H9 (cell line): Measurements from ENCODE around the gene PARD3. TPM values are rescaled to one million over a fixed set of nuclear protein-coding genes. Genes with fewer than 3 reads are reported as not detected.

Source experiments
- DNase-seq: peaks from one replicate; pipeline ENCODE4 v3.0.0-alpha.2; 2017
- H2AFZ ChIP-seq: one replicate; pipeline ENCODE4 v1.6.1; 2013; ENCODE audit warnings: mild to moderate bottlenecking, low read length, control low read depth, moderate library complexity
- H2AK5ac ChIP-seq: 2 replicates; pipeline ENCODE4 v1.6.1; 2013; ENCODE audit warnings: low read length, control low read depth, mixed read lengths; ENCODE audit not compliant: insufficient read length
- H2BK120ac ChIP-seq: one replicate; pipeline ENCODE4 v1.6.1; 2013; ENCODE audit warnings: low read depth, mild to moderate bottlenecking, low read length, control low read depth, inconsistent platforms; ENCODE audit not compliant: poor library complexity, severe bottlenecking
- H2BK12ac ChIP-seq: 2 replicates; pipeline ENCODE4 v1.6.1; 2013; ENCODE audit warnings: low read length, control low read depth, mixed read lengths, low read depth; ENCODE audit not compliant: insufficient read length
- H2BK15ac ChIP-seq: 2 replicates; pipeline ENCODE4 v1.6.1; 2013; ENCODE audit warnings: low read depth, low read length, control low read depth
- H2BK20ac ChIP-seq: one replicate; pipeline ENCODE4 v1.6.1; 2013; ENCODE audit warnings: low read depth, mild to moderate bottlenecking, low read length, control low read depth, inconsistent platforms; ENCODE audit not compliant: poor library complexity, severe bottlenecking
- H2BK5ac ChIP-seq: 2 replicates; pipeline ENCODE4 v1.6.1; 2013; ENCODE audit warnings: low read length, control low read depth, mixed read lengths; ENCODE audit not compliant: insufficient read length
- H3K14ac ChIP-seq: 2 replicates; pipeline ENCODE4 v1.6.1; 2013; ENCODE audit warnings: low read length, control low read depth; ENCODE audit not compliant: insufficient read depth
- H3K18ac ChIP-seq: 2 replicates; pipeline ENCODE4 v1.6.1; 2013; ENCODE audit warnings: low read depth, mild to moderate bottlenecking, mixed read lengths, low read length, control low read depth; ENCODE audit not compliant: insufficient read length
- H3K23ac ChIP-seq: 2 replicates; pipeline ENCODE4 v1.6.1; 2013; ENCODE audit warnings: low read length, control low read depth, mixed read lengths, low read depth; ENCODE audit not compliant: insufficient read length
- H3K23me2 ChIP-seq: 2 replicates; pipeline ENCODE4 v1.6.1; 2013; ENCODE audit warnings: low read depth, mild to moderate bottlenecking, mixed read lengths, low read length, control low read depth; ENCODE audit not compliant: insufficient read length, poor library complexity, severe bottlenecking
- H3K27ac ChIP-seq: 2 replicates; pipeline ENCODE4 v1.5.1; 2013; ENCODE audit warnings: low read length, control low read depth, mixed read lengths, low read depth; ENCODE audit not compliant: insufficient read length
- H3K27me3 ChIP-seq: 2 replicates; pipeline ENCODE4 v1.6.1; 2013; ENCODE audit warnings: low read length, control low read depth, inconsistent platforms; ENCODE audit not compliant: insufficient read depth
- H3K4ac ChIP-seq: 2 replicates; pipeline ENCODE4 v1.6.1; 2013; ENCODE audit warnings: low read depth, mild to moderate bottlenecking, control low read depth, inconsistent platforms, low read length, moderate library complexity
- H3K4me1 ChIP-seq: 2 replicates; pipeline ENCODE4 v1.6.1; 2013; ENCODE audit warnings: low read length, control low read depth, inconsistent platforms; ENCODE audit not compliant: insufficient read depth
- H3K4me2 ChIP-seq: 2 replicates; pipeline ENCODE4 v1.6.1; 2013; ENCODE audit warnings: low read length, control low read depth, mixed read lengths; ENCODE audit not compliant: insufficient read length, insufficient read depth
- H3K56ac ChIP-seq: 2 replicates; pipeline ENCODE4 v1.6.1; 2013; ENCODE audit warnings: low read depth, mild to moderate bottlenecking, mixed read lengths, low read length, control low read depth; ENCODE audit not compliant: insufficient read length
- H3K79me1 ChIP-seq: 2 replicates; pipeline ENCODE4 v1.6.1; 2013; ENCODE audit warnings: low read depth, mild to moderate bottlenecking, moderate library complexity, low read length, control low read depth, inconsistent platforms; ENCODE audit not compliant: insufficient read depth, poor library complexity, severe bottlenecking
- H3K79me2 ChIP-seq: 2 replicates; pipeline ENCODE4 v1.6.1; 2013; ENCODE audit warnings: low read length, control low read depth, inconsistent platforms; ENCODE audit not compliant: insufficient read depth
- H3K9ac ChIP-seq: 2 replicates; pipeline ENCODE4 v1.6.1; 2013; ENCODE audit warnings: low read length, control low read depth, mixed read lengths; ENCODE audit not compliant: insufficient read length; ENCODE audit errors: extremely low read depth
- H3K9me3 ChIP-seq: one replicate; pipeline ENCODE4 v1.6.1; 2013; ENCODE audit warnings: low read depth, low read length, inconsistent platforms; ENCODE audit not compliant: control insufficient read depth
- H3T11ph ChIP-seq: one replicate; pipeline ENCODE4 v1.6.1; 2013; ENCODE audit warnings: mild to moderate bottlenecking, low read length, control low read depth, inconsistent platforms
- H4K20me1 ChIP-seq: one replicate; pipeline ENCODE4 v1.6.1; 2013; ENCODE audit not compliant: control insufficient read depth, insufficient read length, insufficient read depth
- H4K5ac ChIP-seq: 2 replicates; pipeline ENCODE4 v1.6.1; 2013; ENCODE audit warnings: low read depth, mild to moderate bottlenecking, mixed read lengths, low read length, control low read depth; ENCODE audit not compliant: insufficient read length
- H4K8ac ChIP-seq: replicated peaks from 2 replicates; pipeline ENCODE4 v1.6.1; 2013; ENCODE audit warnings: low read length, control low read depth, mixed read lengths, low read depth; ENCODE audit not compliant: insufficient read length
- H4K91ac ChIP-seq: 2 replicates; pipeline ENCODE4 v1.6.1; 2013; ENCODE audit warnings: low read depth, mild to moderate bottlenecking, moderate library complexity, mixed read lengths, low read length, control low read depth; ENCODE audit not compliant: insufficient read length
- H3K27ac Mint-ChIP-seq, 3 experiments: 2 replicates in 2 of 3; 3 replicates in 1 of 3; pipeline ENCODE4 v1.8.0; 2020 to 2021; ENCODE audit warnings: mixed read lengths in 3 of 3, mild to moderate bottlenecking in 1 of 3, moderate library complexity in 1 of 3
- H3K27me3 Mint-ChIP-seq: 2 replicates; pipeline ENCODE4 v1.8.0; 2021; ENCODE audit warnings: low read depth, mild to moderate bottlenecking, moderate library complexity, mixed read lengths
- H3K36me3 Mint-ChIP-seq, 3 experiments: 2 replicates in 2 of 3; 3 replicates in 1 of 3; pipeline ENCODE4 v1.8.0; 2020 to 2021; ENCODE audit warnings: low read depth in 3 of 3, mixed read lengths in 3 of 3; ENCODE audit not compliant: insufficient read depth in 1 of 3
- H3K4me1 Mint-ChIP-seq, 2 experiments: 2 replicates each; pipeline ENCODE4 v1.8.0; 2020; ENCODE audit warnings: mixed read lengths in 2 of 2
- H3K4me3 Mint-ChIP-seq, 2 experiments: 2 replicates in 1 of 2; 3 replicates in 1 of 2; pipeline ENCODE4 v1.8.0; 2020 to 2021; ENCODE audit warnings: mild to moderate bottlenecking in 2 of 2, mixed read lengths in 2 of 2, moderate library complexity in 1 of 2
- H3K9me3 Mint-ChIP-seq, 2 experiments: 2 replicates in 1 of 2; 3 replicates in 1 of 2; pipeline ENCODE4 v1.8.0; 2020; ENCODE audit warnings: mild to moderate bottlenecking in 2 of 2, mixed read lengths in 2 of 2, moderate library complexity in 1 of 2
- WGBS: extraction: QIAGEN DNeasy Blood & Tissue Kit; methylation state at CpG from one replicate; pipeline ENCODE4 v1.1.7; 2013; ENCODE audit warnings: missing lambda C conversion rate, low lambda C conversion rate, mixed read lengths; ENCODE audit not compliant: insufficient read length; ENCODE audit errors: extremely low coverage; 5-methylcytosine and 5-hydroxymethylcytosine counted together
- total RNA-seq: library from RNA; stranded (reverse); gene quantifications from 2 replicates; pipeline ENCODE4 v1.2.1, GENCODE V29; 2021
- TF ChIP-seq, protein P1 (sequence below): fragments of 200-600 bp; sonication (generic); conservative IDR thresholded peaks from 3 replicates; pipeline ENCODE4 v1.8.0; 2021; ENCODE audit warnings: antibody characterized with exemption, mild to moderate bottlenecking

Gene PARD3
- total RNA-seq, 1 experiment from 2014 or later: 44.7 TPM

DNA sequence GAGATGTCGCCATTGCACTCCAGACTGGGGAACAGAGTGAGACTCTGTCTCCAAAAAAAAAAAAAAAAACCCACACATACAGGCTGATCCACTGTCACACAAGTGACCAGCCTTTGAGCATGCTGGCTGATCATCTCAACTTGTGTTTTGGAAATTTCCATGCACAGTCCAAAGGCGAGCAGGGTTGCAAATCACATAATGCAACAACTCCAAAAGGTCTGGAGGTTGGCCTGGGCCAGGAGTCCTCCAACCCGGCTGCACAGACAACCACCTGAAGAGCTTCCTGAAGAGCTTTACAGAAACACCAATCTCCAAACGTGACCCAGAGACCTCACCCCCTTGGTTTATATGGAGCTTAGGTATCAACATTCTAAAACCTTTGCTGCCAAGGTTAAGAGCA is 16.4 kb downstream of the PARD3 start:
- Histone ChIP-seq H3K9me3 (no peaks in the 10 kb centered on the region), H3K23ac (no peak overlapping the region), H2BK12ac (no peak overlapping the region), H3K4ac (no peak overlapping the region), H4K5ac (no peak overlapping the region), H2BK15ac (no peak overlapping the region), H2BK120ac (no peak overlapping the region), H2AK5ac (no peak overlapping the region), H3K79me2 (peaks cover 12% of the 10 kb centered on the region; the same call in 1 of the 2 replicates), H2AFZ (no peak overlapping the region), H3K79me1 (peaks cover 13% of the 10 kb centered on the region), H3K4me1 (no peaks in the 10 kb centered on the region), H3K9ac (no peak overlapping the region), H2BK20ac (no peak overlapping the region), H4K91ac (no peak overlapping the region), H3K4me2 (no peak overlapping the region), H3K23me2 (no peaks in the 10 kb centered on the region), H3K18ac (no peak overlapping the region), H2BK5ac (no peak overlapping the region), H4K8ac (no peak overlapping the region), H3K14ac (no peak overlapping the region), H3K27ac (no peak overlapping the region), H3K56ac (no peak overlapping the region), H3K27me3 (no peaks in the 10 kb centered on the region), H3T11ph (no peak overlapping the region), H4K20me1 (no peaks in the 10 kb centered on the region)
- DNase-seq: no peak
- no peak overlapping the region for H3K4me3 Mint-ChIP-seq
- no peak overlapping the region for H3K27ac Mint-ChIP-seq
- peaks cover 0 to 11% (median 4%) of the 10 kb centered on the region in 3 experiments; a peak in 5 of 7 replicates for H3K36me3 Mint-ChIP-seq
- TF ChIP-seq, protein P1, sequence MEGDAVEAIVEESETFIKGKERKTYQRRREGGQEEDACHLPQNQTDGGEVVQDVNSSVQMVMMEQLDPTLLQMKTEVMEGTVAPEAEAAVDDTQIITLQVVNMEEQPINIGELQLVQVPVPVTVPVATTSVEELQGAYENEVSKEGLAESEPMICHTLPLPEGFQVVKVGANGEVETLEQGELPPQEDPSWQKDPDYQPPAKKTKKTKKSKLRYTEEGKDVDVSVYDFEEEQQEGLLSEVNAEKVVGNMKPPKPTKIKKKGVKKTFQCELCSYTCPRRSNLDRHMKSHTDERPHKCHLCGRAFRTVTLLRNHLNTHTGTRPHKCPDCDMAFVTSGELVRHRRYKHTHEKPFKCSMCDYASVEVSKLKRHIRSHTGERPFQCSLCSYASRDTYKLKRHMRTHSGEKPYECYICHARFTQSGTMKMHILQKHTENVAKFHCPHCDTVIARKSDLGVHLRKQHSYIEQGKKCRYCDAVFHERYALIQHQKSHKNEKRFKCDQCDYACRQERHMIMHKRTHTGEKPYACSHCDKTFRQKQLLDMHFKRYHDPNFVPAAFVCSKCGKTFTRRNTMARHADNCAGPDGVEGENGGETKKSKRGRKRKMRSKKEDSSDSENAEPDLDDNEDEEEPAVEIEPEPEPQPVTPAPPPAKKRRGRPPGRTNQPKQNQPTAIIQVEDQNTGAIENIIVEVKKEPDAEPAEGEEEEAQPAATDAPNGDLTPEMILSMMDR: no peak
- peaks cover 0 to 3% of the 10 kb centered on the region in 2 experiments; a peak in 1 of 5 replicates for H3K9me3 Mint-ChIP-seq
- H3K4me1 Mint-ChIP-seq: peaks cover 35% of the 10 kb centered on the region in 2 experiments
- WGBS: no CpG with 5 or more reads among the region's 4 CpGs
- no peaks in the 10 kb centered on the region for H3K27me3 Mint-ChIP-seq
